Measurements from ENCODE around the gene PTMA.

- TF ChIP-seq CTCF (IDR thresholded peaks at IDR 0.05) (no peak), SIN3A (IDR thresholded peaks at IDR 0.05; ENCODE audit: borderline replicate concordance, insufficient read depth, low read depth, low read length) (no peak), POLR2AphosphoS5 (IDR thresholded peaks at IDR 0.05; ENCODE audit: low read depth, low read length) (no peak), REST (IDR thresholded peaks at IDR 0.05; ENCODE audit: insufficient read depth in 1 of 2, low read depth in 2 of 2, low read length in 1 of 2) (no peak)
Measured at GRCh38 chr2:231687961-231688360, 20.4 kb upstream of the PTMA start.

Measured in Panc1 (cell line).